WTC11 (cell line): ENCODE data around the gene CSAG2.
"Not testable (repeated sequence)": the region's sequence is repeated elsewhere in the genome, so short reads cannot be mapped to it uniquely, and the experiment has no call there.

Experiments used
- GABPB1 ChIP-seq: sonication (generic); formaldehyde crosslinking; IDR thresholded peaks from 2 replicates; pipeline ENCODE4 v1.8.1; 2023; ENCODE audit warnings: mild to moderate bottlenecking, missing genetic modification reagents
- TF ChIP-seq, protein P1 (sequence below): fragments of 200-600 bp; IDR thresholded peaks from 2 replicates; pipeline ENCODE4 v1.8.0; 2022; ENCODE audit warnings: antibody characterized with exemption

DNA sequence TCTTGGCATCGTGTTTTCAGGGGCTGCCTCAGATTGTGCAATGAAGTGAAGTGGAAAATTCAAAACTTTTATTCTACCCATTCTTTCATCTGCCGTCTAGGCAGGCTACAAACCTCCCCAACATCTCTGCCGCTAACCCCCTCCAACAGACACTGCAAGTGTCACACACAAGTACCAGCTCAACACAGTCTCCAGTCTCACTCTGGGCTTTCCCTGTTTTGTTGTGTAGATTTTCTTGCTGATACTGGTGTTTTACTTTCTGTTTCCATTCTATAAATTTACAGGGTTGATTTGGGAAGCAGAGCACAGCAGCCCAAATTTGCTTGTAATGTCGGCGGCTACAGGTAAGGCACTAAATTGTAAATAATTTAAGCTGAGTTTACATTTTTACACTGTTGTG lies 45.8 kb upstream of the CSAG2 start:
- TF ChIP-seq, protein P1, sequence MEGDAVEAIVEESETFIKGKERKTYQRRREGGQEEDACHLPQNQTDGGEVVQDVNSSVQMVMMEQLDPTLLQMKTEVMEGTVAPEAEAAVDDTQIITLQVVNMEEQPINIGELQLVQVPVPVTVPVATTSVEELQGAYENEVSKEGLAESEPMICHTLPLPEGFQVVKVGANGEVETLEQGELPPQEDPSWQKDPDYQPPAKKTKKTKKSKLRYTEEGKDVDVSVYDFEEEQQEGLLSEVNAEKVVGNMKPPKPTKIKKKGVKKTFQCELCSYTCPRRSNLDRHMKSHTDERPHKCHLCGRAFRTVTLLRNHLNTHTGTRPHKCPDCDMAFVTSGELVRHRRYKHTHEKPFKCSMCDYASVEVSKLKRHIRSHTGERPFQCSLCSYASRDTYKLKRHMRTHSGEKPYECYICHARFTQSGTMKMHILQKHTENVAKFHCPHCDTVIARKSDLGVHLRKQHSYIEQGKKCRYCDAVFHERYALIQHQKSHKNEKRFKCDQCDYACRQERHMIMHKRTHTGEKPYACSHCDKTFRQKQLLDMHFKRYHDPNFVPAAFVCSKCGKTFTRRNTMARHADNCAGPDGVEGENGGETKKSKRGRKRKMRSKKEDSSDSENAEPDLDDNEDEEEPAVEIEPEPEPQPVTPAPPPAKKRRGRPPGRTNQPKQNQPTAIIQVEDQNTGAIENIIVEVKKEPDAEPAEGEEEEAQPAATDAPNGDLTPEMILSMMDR, result not testable (repeated sequence)
- not testable (repeated sequence) for TF ChIP-seq GABPB1 (CRISPR knock-in tag)
